Neuronal stem cell (in vitro differentiated cells): ENCODE data around the gene IL36B.

ENCODE experiments used
- DNase-seq: peaks from one replicate; pipeline ENCODE4 v3.0.0-alpha.2; 2013; ENCODE audit warnings: low spot score
- H2AFZ ChIP-seq: one replicate; pipeline ENCODE4 v1.6.1; 2013; ENCODE audit warnings: mild to moderate bottlenecking, low read length, inconsistent platforms
- H2AK5ac ChIP-seq: 2 replicates; pipeline ENCODE4 v1.6.1; 2013; ENCODE audit warnings: low read depth, mild to moderate bottlenecking, inconsistent platforms, low read length, moderate library complexity, mixed read lengths
- H2BK120ac ChIP-seq: 2 replicates; pipeline ENCODE4 v1.6.1; 2013; ENCODE audit warnings: low read depth, mild to moderate bottlenecking, inconsistent platforms, low read length, moderate library complexity, mixed read lengths
- H2BK12ac ChIP-seq: one replicate; pipeline ENCODE4 v1.6.1; 2013; ENCODE audit warnings: low read length, inconsistent platforms
- H2BK15ac ChIP-seq: 2 replicates; pipeline ENCODE4 v1.6.1; 2013; ENCODE audit warnings: mild to moderate bottlenecking, low read length, inconsistent platforms, mixed read lengths
- H2BK5ac ChIP-seq: one replicate; pipeline ENCODE4 v1.6.1; 2013; ENCODE audit warnings: inconsistent platforms, mild to moderate bottlenecking, low read length, moderate library complexity
- H3K14ac ChIP-seq: one replicate; pipeline ENCODE4 v1.6.1; 2013; ENCODE audit warnings: low read length, inconsistent platforms
- H3K18ac ChIP-seq: 2 replicates; pipeline ENCODE4 v1.6.1; 2013; ENCODE audit warnings: low read length, inconsistent platforms
- H3K23ac ChIP-seq: 2 replicates; pipeline ENCODE4 v1.6.1; 2013; ENCODE audit warnings: low read depth, mild to moderate bottlenecking, mixed read lengths, low read length, inconsistent platforms; ENCODE audit not compliant: poor library complexity
- H3K27ac ChIP-seq: replicated peaks from 3 replicates; pipeline ENCODE4 v1.5.1; 2013; ENCODE audit warnings: low read length, inconsistent platforms
- H3K27me3 ChIP-seq, 3 experiments: 2 replicates each; pipeline ENCODE4 v1.6.1; 2013; ENCODE audit warnings: low read length in 3 of 3, mild to moderate bottlenecking in 2 of 3, inconsistent platforms in 1 of 3, low read depth in 1 of 3, mixed read lengths in 1 of 3, moderate library complexity in 1 of 3; ENCODE audit not compliant: control insufficient read depth in 3 of 3, insufficient read depth in 3 of 3
- H3K36me3 ChIP-seq, 2 donors: replicated peaks in 1 of 2; 2 replicates each; pipeline ENCODE4 v1.6.1; 2013; ENCODE audit warnings: low read length in 2 of 2; ENCODE audit not compliant: control insufficient read depth in 2 of 2, insufficient read depth in 2 of 2
- H3K4ac ChIP-seq: 2 replicates; pipeline ENCODE4 v1.6.1; 2013; ENCODE audit warnings: inconsistent platforms, mild to moderate bottlenecking, low read length, moderate library complexity
- H3K4me1 ChIP-seq, 2 donors: 1 replicate in 1 of 2; 2 replicates in 1 of 2; pipeline ENCODE4 v1.6.1; 2013; ENCODE audit warnings: low read length in 2 of 2, low read depth in 1 of 2; ENCODE audit not compliant: control insufficient read depth in 2 of 2, insufficient read depth in 1 of 2
- H3K4me2 ChIP-seq: one replicate; pipeline ENCODE4 v1.6.1; 2013; ENCODE audit warnings: mild to moderate bottlenecking, low read length, inconsistent platforms; ENCODE audit not compliant: insufficient read depth, poor library complexity, severe bottlenecking
- H3K4me3 ChIP-seq, 2 donors: 2 replicates each; pipeline ENCODE4 v1.5.1; 2013; ENCODE audit warnings: low read length in 2 of 2, mild to moderate bottlenecking in 2 of 2, inconsistent platforms in 1 of 2, moderate library complexity in 1 of 2
- H3K79me1 ChIP-seq: one replicate; pipeline ENCODE4 v1.6.1; 2013; ENCODE audit warnings: low read depth, mild to moderate bottlenecking, inconsistent platforms, low read length, moderate library complexity
- H3K9ac ChIP-seq: one replicate; pipeline ENCODE4 v1.6.1; 2013; ENCODE audit warnings: mild to moderate bottlenecking, low read depth, low read length, inconsistent platforms; ENCODE audit not compliant: poor library complexity
- H3K9me3 ChIP-seq, 2 donors: replicated peaks in 1 of 2; 2 replicates each; pipeline versions ENCODE3 to v1.6.1; 2013; ENCODE audit warnings: low read length in 2 of 2, mild to moderate bottlenecking in 2 of 2, inconsistent platforms in 1 of 2, low read depth in 1 of 2, mixed read lengths in 1 of 2, moderate library complexity in 1 of 2; ENCODE audit not compliant: control insufficient read depth in 2 of 2, insufficient read depth in 1 of 2
- H4K8ac ChIP-seq: one replicate; pipeline ENCODE4 v1.6.1; 2013; ENCODE audit warnings: low read depth, mild to moderate bottlenecking, inconsistent platforms, low read length, moderate library complexity
- H4K91ac ChIP-seq: one replicate; pipeline ENCODE4 v1.6.1; 2013; ENCODE audit warnings: low read length, low read depth, mild to moderate bottlenecking, inconsistent platforms; ENCODE audit not compliant: poor library complexity
- WGBS, 2 donors: extraction: QIAGEN DNeasy Blood & Tissue Kit; methylation state at CpG; one replicate each; pipeline ENCODE4 v1.1.7; 2013; ENCODE audit warnings: missing lambda C conversion rate in 2 of 2, mixed read lengths in 1 of 2; ENCODE audit not compliant: insufficient read length in 2 of 2, insufficient replicate concordance in 1 of 2; ENCODE audit errors: extremely low coverage in 2 of 2; 5-methylcytosine and 5-hydroxymethylcytosine counted together

Gene IL36B

GRCh38 chr2:113070606-113070975, 17.9 kb upstream of the IL36B start:
- H3K18ac ChIP-seq, result no peak overlapping the region
- peaks cover 0 to 31% (median 0%) of the 10 kb centered on the region in 3 experiments for H3K27me3 ChIP-seq
- H2BK15ac ChIP-seq, result no peak overlapping the region
- no peak overlapping the region for H2AFZ ChIP-seq
- H3K4me1 ChIP-seq, result no peaks in the 10 kb centered on the region
- H3K4me2 ChIP-seq, result no peak overlapping the region
- H2AK5ac ChIP-seq, result no peak overlapping the region
- DNase-seq, result no peak
- H3K36me3 ChIP-seq, result no peaks in the 10 kb centered on the region
- H3K9me3 ChIP-seq, result no peaks in the 10 kb centered on the region
- no peak overlapping the region for H3K4me3 ChIP-seq
- H2BK12ac ChIP-seq, result no peak overlapping the region
- WGBS, 2 donors, result no CpG with 5 or more reads among the region's 1 CpG
- no peak overlapping the region for H3K9ac ChIP-seq
- no peak overlapping the region for H4K8ac ChIP-seq
- no peak overlapping the region for H3K23ac ChIP-seq
- H3K27ac ChIP-seq, result no peak overlapping the region
- no peak overlapping the region for H2BK120ac ChIP-seq
- H3K4ac ChIP-seq, result no peak overlapping the region
- no peak overlapping the region for H3K14ac ChIP-seq
- no peak overlapping the region for H4K91ac ChIP-seq
- no peaks in the 10 kb centered on the region for H3K79me1 ChIP-seq
- no peak overlapping the region for H2BK5ac ChIP-seq

- Histone ChIP-seq H3K14ac (no peak overlapping the region), H2BK120ac (no peak overlapping the region), H4K8ac (no peak overlapping the region), H3K4me1 (no peaks in the 10 kb centered on the region), H2AFZ (no peak overlapping the region), H3K23ac (no peak overlapping the region), H2BK5ac (no peak overlapping the region), H3K4me3 (no peak overlapping the region), H3K79me1 (no peaks in the 10 kb centered on the region), H2AK5ac (no peak overlapping the region), H3K27ac (no peak overlapping the region), H3K9me3 (no peaks in the 10 kb centered on the region), H3K9ac (no peak overlapping the region), H3K18ac (no peak overlapping the region), H4K91ac (no peak overlapping the region), H3K27me3 (peaks cover 0 to 25% (median 0%) of the 10 kb centered on the region in 3 experiments), H2BK12ac (no peak overlapping the region), H3K4me2 (no peak overlapping the region), H2BK15ac (no peak overlapping the region), H3K36me3 (no peaks in the 10 kb centered on the region), H3K4ac (no peak overlapping the region)
- no CpG with 5 or more reads among the region's 4 CpGs for WGBS, 2 donors
- DNase-seq, result no peak
Measured at GRCh38 chr2:113069676-113070605, 17.3 kb upstream of the IL36B start.

GRCh38 chr2:113068706-113069485, 16.2 kb upstream of the IL36B start:
- no peak overlapping the region for H3K27ac ChIP-seq
- H2BK5ac ChIP-seq, result no peak overlapping the region
- H3K4me2 ChIP-seq, result no peak overlapping the region
- H3K9ac ChIP-seq, result no peak overlapping the region
- DNase-seq, result no peak
- no peaks in the 10 kb centered on the region for H3K79me1 ChIP-seq
- H4K91ac ChIP-seq, result no peak overlapping the region
- no CpG with 5 or more reads among the region's 5 CpGs for WGBS, 2 donors
- no peak overlapping the region for H4K8ac ChIP-seq
- no peak overlapping the region for H2AK5ac ChIP-seq
- H3K9me3 ChIP-seq, result no peaks in the 10 kb centered on the region
- H2BK15ac ChIP-seq, result no peak overlapping the region
- H3K4ac ChIP-seq, result no peak overlapping the region
- no peaks in the 10 kb centered on the region for H3K4me1 ChIP-seq
- H2BK120ac ChIP-seq, result no peak overlapping the region
- H2BK12ac ChIP-seq, result no peak overlapping the region
- H3K18ac ChIP-seq, result no peak overlapping the region
- no peak overlapping the region for H3K4me3 ChIP-seq
- peaks cover 0 to 22% (median 0%) of the 10 kb centered on the region in 3 experiments for H3K27me3 ChIP-seq
- no peak overlapping the region for H2AFZ ChIP-seq
- H3K23ac ChIP-seq, result no peak overlapping the region
- no peak overlapping the region for H3K14ac ChIP-seq
- H3K36me3 ChIP-seq, result no peaks in the 10 kb centered on the region

- Histone ChIP-seq H4K8ac (no peak overlapping the region), H3K4me1 (no peaks in the 10 kb centered on the region), H2BK15ac (no peak overlapping the region), H3K9me3 (no peaks in the 10 kb centered on the region), H3K27me3 (peaks cover 0 to 22% (median 0%) of the 10 kb centered on the region in 3 experiments), H2BK5ac (no peak overlapping the region), H2AK5ac (no peak overlapping the region), H3K4ac (no peak overlapping the region), H2AFZ (no peak overlapping the region), H4K91ac (no peak overlapping the region), H3K27ac (no peak overlapping the region), H3K9ac (no peak overlapping the region), H2BK120ac (no peak overlapping the region), H3K79me1 (no peaks in the 10 kb centered on the region), H3K14ac (no peak overlapping the region), H3K4me3 (no peak overlapping the region), H3K4me2 (no peak overlapping the region), H2BK12ac (no peak overlapping the region), H3K18ac (no peak overlapping the region), H3K36me3 (no peaks in the 10 kb centered on the region), H3K23ac (no peak overlapping the region)
- DNase-seq, result no peak
- WGBS, 2 donors, result no CpG with 5 or more reads among the region's 2 CpGs
Measured at GRCh38 chr2:113068249-113068648, 15.6 kb upstream of the IL36B start.
